ENCODE results near the gene CLPSL1.

The CLPSL1 gene

GRCh38 chr6:35736253-35736894, 44.4 kb upstream of the CLPSL1 start:
- no peaks in the 10 kb centered on the region for H3K36me3 ChIP-seq
- no peak overlapping the region for H3K4me3 ChIP-seq (ENCODE audit: low read depth, low read length)
- peak; percentile 88 for DNase-seq
- no peaks in the 10 kb centered on the region for H3K27me3 ChIP-seq (ENCODE audit: insufficient read depth, low read depth, severe bottlenecking)
- peak; percentile 97 for TF ChIP-seq CTCF (IDR thresholded peaks at IDR 0.05; ENCODE audit: low read depth, low read length)
- peak overlapping the region; percentile 3; the same call in 1 of the 2 replicates for H3K27ac ChIP-seq
- H3K9me3 ChIP-seq (ENCODE audit: severe bottlenecking), result no peaks in the 10 kb centered on the region

- peak within 1 kb of the TSS; percentile 25 for H3K27ac ChIP-seq
- DNase-seq, result no peak
- no peak within 1 kb of the TSS for H3K4me3 ChIP-seq (ENCODE audit: low read depth, low read length)
- no peak for TF ChIP-seq CTCF (IDR thresholded peaks at IDR 0.05; ENCODE audit: low read depth, low read length)
- H3K36me3 ChIP-seq, result no peaks in the 10 kb centered on the region
- H3K9me3 ChIP-seq (ENCODE audit: severe bottlenecking), result no peaks in the 10 kb centered on the region
- no peaks in the 10 kb centered on the region for H3K27me3 ChIP-seq (ENCODE audit: insufficient read depth, low read depth, severe bottlenecking)
Observed at GRCh38 chr6:35736982-35737412, 43.8 kb upstream of the CLPSL1 start, which contains the start of gene ARMC12. Gene ARMC12 (plus strand): TSS chr6:35737032. CDS start chr6:35737109, 77 bp downstream.

GRCh38 chr6:35737413-35738211, 43.2 kb upstream of the CLPSL1 start:
- Histone ChIP-seq H3K27me3 (ENCODE audit: insufficient read depth, low read depth, severe bottlenecking) (no peaks in the 10 kb centered on the region), H3K4me3 (ENCODE audit: low read depth, low read length) (no peak overlapping the region), H3K36me3 (no peaks in the 10 kb centered on the region), H3K27ac (peak overlapping the region; percentile 25), H3K9me3 (ENCODE audit: severe bottlenecking) (no peaks in the 10 kb centered on the region)
- DNase-seq, result peak; percentile 48
- TF ChIP-seq CTCF (IDR thresholded peaks at IDR 0.05; ENCODE audit: low read depth, low read length), result peak; percentile 73

GRCh38 chr6:35739645-35740524, 40.9 kb upstream of the CLPSL1 start:
- Histone ChIP-seq H3K27me3 (ENCODE audit: insufficient read depth, low read depth, severe bottlenecking) (no peaks in the 10 kb centered on the region), H3K4me3 (ENCODE audit: low read depth, low read length) (no peak overlapping the region), H3K9me3 (ENCODE audit: severe bottlenecking) (no peaks in the 10 kb centered on the region), H3K36me3 (no peaks in the 10 kb centered on the region), H3K27ac (no peak overlapping the region)
- DNase-seq, result no peak
- TF ChIP-seq CTCF (IDR thresholded peaks at IDR 0.05; ENCODE audit: low read depth, low read length), result no peak

GRCh38 chr6:35742842-35743241, 38.0 kb upstream of the CLPSL1 start:
- H3K36me3 ChIP-seq, result no peaks in the 10 kb centered on the region
- no peak overlapping the region for H3K27ac ChIP-seq
- no peaks in the 10 kb centered on the region for H3K27me3 ChIP-seq (ENCODE audit: insufficient read depth, low read depth, severe bottlenecking)
- H3K4me3 ChIP-seq (ENCODE audit: low read depth, low read length), result no peak overlapping the region
- peaks cover 2% of the 10 kb centered on the region for H3K9me3 ChIP-seq (ENCODE audit: severe bottlenecking)
- no peak for DNase-seq
- TF ChIP-seq CTCF (IDR thresholded peaks at IDR 0.05; ENCODE audit: low read depth, low read length), result 0 out of 2 replicates have a peak, but pooled peaks have one; percentile 19
